Esophagus muscularis mucosa (tissue), 4 donors: Measurements from ENCODE around the gene NFKB2. TPM values are rescaled to one million over a fixed set of nuclear protein-coding genes. Genes with fewer than 3 reads are reported as not detected.

ENCODE experiments used
- DNase-seq: peaks from one replicate; pipeline ENCODE4 v3.0.0-alpha.2; 2017; ENCODE audit errors: extremely low spot score
- H3K27ac ChIP-seq, 4 donors: fragments of 200-600 bp; sonication (generic); replicated peaks in 1 of 4; 1 replicate in 3 of 4; 2 replicates in 1 of 4; pipeline ENCODE4 v1.5.1; 2016 to 2019; ENCODE audit warnings: mild to moderate bottlenecking in 1 of 4
- H3K27me3 ChIP-seq, 4 donors: fragments of 200-600 bp; sonication (generic); one replicate each; pipeline versions ENCODE4 v1.5.1 to v1.6.0; 2016 to 2019
- H3K36me3 ChIP-seq, 4 donors: fragments of 200-600 bp; sonication (generic); one replicate each; pipeline ENCODE4 v1.5.1; 2016 to 2019
- H3K4me1 ChIP-seq, 4 donors: fragments of 200-600 bp; sonication (generic); one replicate each; pipeline ENCODE4 v1.5.1; 2016 to 2019
- H3K4me3 ChIP-seq, 4 donors: fragments of 200-600 bp; sonication (generic); 1 replicate in 2 of 4; 2 replicates in 2 of 4; pipeline ENCODE4 v1.5.1; 2016 to 2019; ENCODE audit warnings: mild to moderate bottlenecking in 4 of 4, moderate library complexity in 1 of 4
- H3K9me3 ChIP-seq, 4 donors: fragments of 200-600 bp; sonication (generic); 1 replicate in 3 of 4; 2 replicates in 1 of 4; pipeline ENCODE4 v1.5.1; 2016 to 2019
- CTCF ChIP-seq, 3 experiments: fragments of 200-600 bp in 2 of 3; fragments of 450-650 bp in 1 of 3; sonication (generic) in 2 of 3; IDR thresholded peaks; one replicate each; pipeline ENCODE4 v1.5.1; 2017 to 2019; ENCODE audit warnings: antibody characterized with exemption in 3 of 3, mild to moderate bottlenecking in 2 of 3, moderate library complexity in 1 of 3
- EP300 ChIP-seq: sonication (generic); formaldehyde crosslinking; IDR thresholded peaks from one replicate; pipeline ENCODE4 v1.6.1; 2017; ENCODE audit warnings: antibody characterized with exemption
- POLR2A ChIP-seq: fragments of 450-650 bp; IDR thresholded peaks from one replicate; pipeline ENCODE4 v1.6.1; 2017; ENCODE audit warnings: antibody characterized with exemption, moderate library complexity, mild to moderate bottlenecking, low read depth
- POLR2AphosphoS5 ChIP-seq, 2 donors: sonication (generic); formaldehyde crosslinking; IDR thresholded peaks; one replicate each; pipeline ENCODE4 v1.6.1; 2017; ENCODE audit warnings: antibody characterized with exemption in 2 of 2
- WGBS: methylation state at CpG from one replicate; pipeline ENCODE4 v1.1.5; 2018; 5-methylcytosine and 5-hydroxymethylcytosine counted together
- intact Hi-C: fragments of 100-400 bp; cut with DNase I; formaldehyde crosslinking; loops from one replicate; pipeline ENCODE4 v1.15.1; 2023
- total RNA-seq, 4 donors: library from RNA; depleted of rRNA; stranded (reverse); fragments of >200 nt; gene quantifications; one replicate each; pipeline versions ENCODE4 v1.1.0 to v1.2.1, GENCODE V29; 2016

NFKB2 gene
- total RNA-seq, 4 donors from 2014 or later: 18.7 to 47.0 (median 41.2) TPM

- H3K9me3 ChIP-seq: no peaks in the 10 kb centered on the region
- H3K36me3 ChIP-seq: peaks cover 29 to 45% (median 41%) of the 10 kb centered on the region in 4 donors
- intact Hi-C loops: no loop called here
- DNase-seq: no peak
- TF ChIP-seq CTCF (IDR thresholded peaks at IDR 0.05): peak in 1 of 3 experiments; percentile 16
- TF ChIP-seq POLR2A: no peak
- TF ChIP-seq EP300: no peak
- H3K4me1 ChIP-seq: peaks cover 0 to 14% (median 8%) of the 10 kb centered on the region in 4 donors
- H3K4me3 ChIP-seq: no peak overlapping the region
- H3K27ac ChIP-seq: no peak overlapping the region
- H3K27me3 ChIP-seq: no peaks in the 10 kb centered on the region
- WGBS: 44% methylated on average over 5 of the region's 6 CpGs
Observed at GRCh38 chr10:102384053-102384452, 11.5 kb upstream of the NFKB2 start.

GRCh38 chr10:102384606-102385429 is 10.7 kb upstream of the NFKB2 start:
- peak overlapping the region in 1 of 4 donors; percentile 16 for H3K27ac ChIP-seq
- H3K27me3 ChIP-seq: no peaks in the 10 kb centered on the region
- H3K9me3 ChIP-seq: no peaks in the 10 kb centered on the region
- H3K4me3 ChIP-seq: no peak overlapping the region
- peaks cover 22 to 37% (median 34%) of the 10 kb centered on the region in 4 donors for H3K36me3 ChIP-seq
- intact Hi-C loops: no loop called here
- H3K4me1 ChIP-seq: peaks cover 0 to 14% (median 8%) of the 10 kb centered on the region in 4 donors
- 76% methylated on average over 3 of the region's 4 CpGs for WGBS
- no peak for DNase-seq
- TF ChIP-seq EP300: no peak
- no peak for TF ChIP-seq CTCF (IDR thresholded peaks at IDR 0.05)
- no peak for TF ChIP-seq POLR2A
- no peak for TF ChIP-seq POLR2AphosphoS5 (IDR thresholded peaks at IDR 0.05)

GRCh38 chr10:102389894-102390293 is 5.6 kb upstream of the NFKB2 start:
- no peaks in the 10 kb centered on the region for H3K36me3 ChIP-seq
- no peak for DNase-seq
- 93% methylated on average over 3 of the region's 3 CpGs for WGBS
- intact Hi-C loops: loop anchor here (5.0 kb wide), 3 partner anchors 87 to 192 kb away; no protein-coding TSS in a partner anchor
- no peaks in the 10 kb centered on the region for H3K9me3 ChIP-seq
- no peaks in the 10 kb centered on the region for H3K27me3 ChIP-seq
- peaks cover 6 to 24% (median 21%) of the 10 kb centered on the region in 4 donors for H3K4me1 ChIP-seq
- TF ChIP-seq CTCF (IDR thresholded peaks at IDR 0.05) (no peak), POLR2A (no peak), POLR2AphosphoS5 (IDR thresholded peaks at IDR 0.05) (no peak), EP300 (no peak)
- no peak overlapping the region for H3K27ac ChIP-seq
- no peak overlapping the region for H3K4me3 ChIP-seq

- no peaks in the 10 kb centered on the region for H3K9me3 ChIP-seq
- H3K36me3 ChIP-seq: peaks cover 0 to 9% (median 7%) of the 10 kb centered on the region in 4 donors
- no peak overlapping the region for H3K27ac ChIP-seq
- no peak for DNase-seq
- H3K27me3 ChIP-seq: no peaks in the 10 kb centered on the region
- intact Hi-C loops: loop anchor here (5.0 kb wide), 3 partner anchors 85 to 190 kb away; no protein-coding TSS in a partner anchor
- peaks cover 20 to 36% (median 34%) of the 10 kb centered on the region in 4 donors for H3K4me1 ChIP-seq
- WGBS: 82% methylated on average over 5 of the region's 5 CpGs
- H3K4me3 ChIP-seq: no peak overlapping the region
- no peak for TF ChIP-seq POLR2AphosphoS5 (IDR thresholded peaks at IDR 0.05)
- no peak for TF ChIP-seq CTCF (IDR thresholded peaks at IDR 0.05)
- TF ChIP-seq POLR2A: no peak
- TF ChIP-seq EP300: no peak
Observed at GRCh38 chr10:102392306-102392705, 3.2 kb upstream of the NFKB2 start.
